VCaP (cell line): ENCODE results near the gene IL11RA.

Experiments used
- H3K27ac ChIP-seq: fragments of 450-650 bp; 2 replicates; pipeline ENCODE4 v1.5.1; 2017
- TF ChIP-seq, protein P1 (sequence below): fragments of 450-650 bp; conservative IDR thresholded peaks from 2 replicates; pipeline ENCODE4 v1.5.1; 2017; ENCODE audit warnings: mild to moderate bottlenecking, moderate library complexity

The IL11RA gene

DNA sequence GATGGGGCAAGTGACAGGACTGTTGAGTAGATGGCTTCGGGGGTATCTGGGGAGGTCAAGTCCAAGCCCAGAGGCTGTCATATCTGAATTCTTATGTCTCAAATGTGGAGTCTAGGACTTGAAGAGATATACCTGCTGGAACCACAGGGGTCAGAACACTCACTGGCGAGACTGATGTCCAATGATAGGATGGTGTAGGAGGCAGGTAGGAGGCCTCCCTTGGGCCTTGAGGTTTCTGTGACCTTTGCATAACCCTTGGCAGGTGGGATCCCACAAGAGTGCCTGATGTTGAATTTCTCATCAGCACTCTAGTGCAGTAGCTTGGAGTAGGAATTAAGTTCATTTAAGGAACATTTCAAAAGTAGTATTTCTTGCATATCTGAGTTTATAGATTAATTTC lies 55.1 kb downstream of the IL11RA start:
- H3K27ac ChIP-seq = no peak overlapping the region
- TF ChIP-seq, protein P1, sequence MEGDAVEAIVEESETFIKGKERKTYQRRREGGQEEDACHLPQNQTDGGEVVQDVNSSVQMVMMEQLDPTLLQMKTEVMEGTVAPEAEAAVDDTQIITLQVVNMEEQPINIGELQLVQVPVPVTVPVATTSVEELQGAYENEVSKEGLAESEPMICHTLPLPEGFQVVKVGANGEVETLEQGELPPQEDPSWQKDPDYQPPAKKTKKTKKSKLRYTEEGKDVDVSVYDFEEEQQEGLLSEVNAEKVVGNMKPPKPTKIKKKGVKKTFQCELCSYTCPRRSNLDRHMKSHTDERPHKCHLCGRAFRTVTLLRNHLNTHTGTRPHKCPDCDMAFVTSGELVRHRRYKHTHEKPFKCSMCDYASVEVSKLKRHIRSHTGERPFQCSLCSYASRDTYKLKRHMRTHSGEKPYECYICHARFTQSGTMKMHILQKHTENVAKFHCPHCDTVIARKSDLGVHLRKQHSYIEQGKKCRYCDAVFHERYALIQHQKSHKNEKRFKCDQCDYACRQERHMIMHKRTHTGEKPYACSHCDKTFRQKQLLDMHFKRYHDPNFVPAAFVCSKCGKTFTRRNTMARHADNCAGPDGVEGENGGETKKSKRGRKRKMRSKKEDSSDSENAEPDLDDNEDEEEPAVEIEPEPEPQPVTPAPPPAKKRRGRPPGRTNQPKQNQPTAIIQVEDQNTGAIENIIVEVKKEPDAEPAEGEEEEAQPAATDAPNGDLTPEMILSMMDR = no peak

DNA sequence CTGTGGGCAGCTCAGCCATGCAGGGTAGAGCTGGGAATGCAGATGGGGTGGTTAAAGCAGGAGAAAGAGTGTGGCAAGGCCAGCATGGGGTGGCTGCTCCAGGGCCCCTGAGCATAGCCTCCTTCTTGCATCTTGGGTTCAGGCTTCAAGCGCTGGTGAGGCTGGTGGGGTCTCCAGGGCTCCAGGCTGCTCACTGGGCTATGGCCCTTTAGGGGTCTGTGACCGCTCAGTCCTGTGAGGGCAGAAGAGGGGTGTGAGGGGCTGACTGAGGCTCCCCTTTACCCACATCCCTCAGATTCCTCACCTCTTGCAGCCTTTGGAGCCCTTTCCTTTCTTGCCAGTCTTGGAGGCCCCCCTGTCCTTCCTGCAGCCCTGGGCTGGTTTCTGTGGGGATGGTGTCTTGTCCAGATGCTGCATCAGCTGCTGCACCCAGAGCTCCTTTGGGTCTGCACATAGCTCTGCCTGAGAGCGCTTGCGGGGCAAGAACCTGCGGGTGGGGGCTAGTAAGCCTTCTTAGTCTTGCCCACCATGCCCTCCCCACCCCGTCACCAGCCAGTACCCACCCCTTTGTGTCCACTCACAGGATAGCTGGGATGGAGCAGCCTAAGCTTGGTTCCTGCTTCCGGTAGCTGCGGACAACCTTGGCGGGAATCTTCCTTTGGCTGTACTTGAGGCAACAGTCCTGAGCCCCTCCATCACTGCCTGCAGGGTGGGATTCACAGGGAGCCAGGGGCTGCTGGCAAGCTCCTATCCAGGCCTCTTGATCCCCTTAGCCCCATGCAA lies 57.4 kb downstream of the IL11RA start:
- TF ChIP-seq, protein P1 = no peak

DNA sequence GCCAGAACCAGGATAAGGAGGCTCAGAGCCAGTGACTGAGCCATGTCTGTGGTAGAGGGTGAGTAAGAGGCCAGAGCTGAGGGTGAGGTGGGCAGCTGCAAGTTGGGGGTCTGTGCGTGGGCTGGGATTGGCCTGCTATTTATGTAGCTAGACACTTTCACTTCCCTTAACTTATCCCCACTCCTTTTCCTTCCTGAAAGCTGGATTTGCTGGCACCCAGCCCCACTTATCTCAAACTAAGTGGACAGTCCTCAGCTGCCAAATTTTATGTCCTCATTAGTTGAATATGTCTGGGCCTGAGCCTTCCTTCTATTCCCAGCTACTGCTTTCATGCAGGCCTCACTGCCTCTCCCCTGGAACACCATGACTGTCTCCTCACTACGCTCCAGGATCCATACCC lies 58.0 kb downstream of the IL11RA start, which contains the start of gene CCL21:
Gene CCL21, minus strand, starts transcription at position 114 of the 400 bp plus-strand sequence. Its CDS starts 70 bp downstream, at position 44.
- TF ChIP-seq, protein P1 = no peak
- H3K27ac ChIP-seq = no peak within 1 kb of the TSS

More for the DNA sequence above, 57.4 kb downstream of the IL11RA start:
- no peak overlapping the region for H3K27ac ChIP-seq
